GM12874 (cell line): ENCODE measurements around the gene AGAP1.

Experiments
- TF ChIP-seq, protein P1 (sequence below): IDR thresholded peaks from 2 replicates; pipeline ENCODE4 v1.5.1; 2011; ENCODE audit warnings: low read depth, mild to moderate bottlenecking, control low read depth, low read length, moderate library complexity; ENCODE audit not compliant: insufficient read depth

Gene AGAP1

DNA sequence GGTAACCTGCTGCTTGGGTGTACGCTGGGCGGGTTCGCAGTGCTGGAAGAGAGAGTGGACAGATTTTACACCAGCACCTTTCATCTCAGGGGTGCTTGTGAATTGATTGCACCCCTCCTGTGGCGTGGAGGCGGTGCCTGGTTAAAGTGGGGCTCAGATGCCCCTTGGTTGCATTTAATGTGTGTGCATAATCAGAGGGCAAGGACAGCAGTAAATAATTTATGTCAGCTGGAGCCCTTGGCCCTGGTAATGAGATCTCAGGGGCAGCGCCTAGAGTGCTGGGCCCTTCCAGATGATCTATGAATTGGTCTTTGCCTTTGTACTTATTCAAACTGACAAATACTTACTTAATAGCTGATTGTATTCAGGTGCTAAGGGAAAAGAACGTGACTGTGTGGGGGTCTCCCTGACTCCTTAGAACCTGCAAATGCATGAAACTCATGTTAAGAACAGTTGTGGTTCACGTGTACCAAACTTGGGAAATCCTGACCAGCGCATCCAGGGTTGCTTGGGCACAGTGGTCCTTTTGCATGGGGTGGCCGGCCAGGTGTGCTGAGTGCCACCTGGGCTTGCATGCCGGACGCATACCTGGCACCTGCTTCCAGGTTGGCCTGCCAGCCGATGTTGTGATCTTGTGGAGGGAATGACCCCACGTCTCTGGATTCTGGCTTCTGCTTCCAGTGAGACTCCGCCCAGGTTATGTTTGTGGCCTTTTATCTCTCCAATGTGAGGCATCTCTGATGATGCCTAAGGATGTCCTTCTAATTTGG lies 118.5 kb downstream of the AGAP1 start:
- TF ChIP-seq, protein P1, sequence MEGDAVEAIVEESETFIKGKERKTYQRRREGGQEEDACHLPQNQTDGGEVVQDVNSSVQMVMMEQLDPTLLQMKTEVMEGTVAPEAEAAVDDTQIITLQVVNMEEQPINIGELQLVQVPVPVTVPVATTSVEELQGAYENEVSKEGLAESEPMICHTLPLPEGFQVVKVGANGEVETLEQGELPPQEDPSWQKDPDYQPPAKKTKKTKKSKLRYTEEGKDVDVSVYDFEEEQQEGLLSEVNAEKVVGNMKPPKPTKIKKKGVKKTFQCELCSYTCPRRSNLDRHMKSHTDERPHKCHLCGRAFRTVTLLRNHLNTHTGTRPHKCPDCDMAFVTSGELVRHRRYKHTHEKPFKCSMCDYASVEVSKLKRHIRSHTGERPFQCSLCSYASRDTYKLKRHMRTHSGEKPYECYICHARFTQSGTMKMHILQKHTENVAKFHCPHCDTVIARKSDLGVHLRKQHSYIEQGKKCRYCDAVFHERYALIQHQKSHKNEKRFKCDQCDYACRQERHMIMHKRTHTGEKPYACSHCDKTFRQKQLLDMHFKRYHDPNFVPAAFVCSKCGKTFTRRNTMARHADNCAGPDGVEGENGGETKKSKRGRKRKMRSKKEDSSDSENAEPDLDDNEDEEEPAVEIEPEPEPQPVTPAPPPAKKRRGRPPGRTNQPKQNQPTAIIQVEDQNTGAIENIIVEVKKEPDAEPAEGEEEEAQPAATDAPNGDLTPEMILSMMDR = no peak

DNA sequence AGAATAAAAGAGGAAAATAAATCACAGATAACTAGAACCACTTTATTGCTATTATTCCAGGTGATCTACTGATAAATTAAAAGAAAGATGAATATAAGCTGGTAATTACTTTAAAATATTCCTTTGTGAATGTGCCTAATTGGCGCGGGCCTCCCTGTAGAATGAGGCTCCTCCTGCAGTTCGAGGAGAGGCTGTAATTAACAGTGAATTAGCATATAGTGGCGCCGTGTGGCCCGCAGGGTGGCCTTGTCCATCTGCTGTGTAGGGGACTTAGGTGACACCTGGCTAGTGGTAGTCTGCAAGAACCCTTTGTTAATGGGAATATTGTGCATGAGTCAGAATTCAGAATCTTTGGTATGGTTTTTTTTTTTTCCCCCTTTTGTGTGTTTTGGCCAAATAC lies 119.8 kb downstream of the AGAP1 start:
- TF ChIP-seq, protein P1 = no peak

DNA sequence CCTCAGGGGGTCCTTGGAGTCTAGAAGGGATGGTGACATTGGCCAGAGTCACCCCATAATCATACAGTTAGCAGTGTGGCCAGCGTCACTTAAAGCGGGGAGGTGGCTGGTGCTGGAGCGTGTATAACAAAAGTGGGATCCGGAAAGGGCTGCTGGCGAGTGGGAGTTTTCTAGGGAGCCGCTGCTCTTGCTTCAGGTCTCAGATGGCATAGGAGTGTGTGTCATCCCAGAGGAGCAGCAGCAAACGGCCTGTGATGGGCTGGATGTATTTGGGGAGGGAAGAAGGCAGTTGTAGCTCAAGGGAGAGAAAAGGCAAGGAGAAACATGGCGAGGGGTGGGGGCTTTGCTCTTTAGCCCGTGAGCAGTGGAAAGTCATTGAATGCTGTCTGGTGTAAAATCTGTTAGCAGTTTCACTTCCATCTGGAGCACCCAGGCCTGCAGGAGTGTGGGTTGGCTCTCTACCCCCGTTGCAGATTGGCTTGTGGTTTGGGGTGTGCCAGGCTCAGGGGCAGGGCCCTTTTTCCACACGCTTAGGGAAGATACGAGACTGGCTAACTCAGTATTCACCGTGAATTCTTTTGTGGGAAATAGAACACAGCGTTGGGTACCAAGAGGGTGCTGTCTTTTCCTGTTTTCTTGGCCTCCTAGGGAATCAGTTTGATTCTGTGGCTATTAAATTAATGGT lies 120.5 kb downstream of the AGAP1 start:
- TF ChIP-seq, protein P1 = no peak

DNA sequence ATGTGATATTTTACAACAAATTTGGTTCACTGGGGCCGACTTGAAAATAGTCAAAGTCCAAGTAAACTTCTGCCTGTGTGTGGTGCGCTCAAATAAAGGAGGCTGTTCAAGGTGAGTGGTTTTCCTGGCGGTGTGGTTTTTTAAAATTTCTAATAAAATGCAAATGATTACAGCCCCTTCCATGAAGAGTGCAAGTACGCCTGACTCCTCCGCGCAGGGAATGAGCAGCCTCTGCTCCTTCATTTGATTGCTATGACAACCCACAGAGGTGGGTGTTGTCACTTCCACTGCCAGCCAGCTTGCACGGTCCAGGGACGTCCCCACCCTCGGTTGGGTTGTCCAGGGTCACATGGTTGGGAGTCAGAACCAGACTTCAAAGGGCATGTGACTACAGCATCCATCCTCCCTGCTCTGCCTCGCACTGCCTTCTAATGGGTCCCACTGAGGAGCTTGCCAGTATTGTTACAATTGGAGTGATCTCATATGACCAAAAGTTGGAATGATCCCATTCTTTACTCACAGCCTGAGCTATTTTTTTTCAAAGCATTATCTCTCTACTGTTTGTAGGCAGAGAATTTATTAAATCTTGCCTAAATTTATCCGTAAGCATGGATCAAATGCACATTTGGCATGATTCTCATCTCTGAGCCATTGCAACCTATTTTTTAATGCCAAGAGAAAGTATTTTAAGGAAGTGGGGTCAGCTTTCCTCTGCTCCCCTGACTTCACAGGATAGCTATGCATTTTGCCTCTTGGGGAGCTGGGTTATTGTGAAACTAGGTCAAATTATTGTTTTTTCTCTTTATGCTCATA lies 121.3 kb downstream of the AGAP1 start:
- TF ChIP-seq, protein P1 = no peak

DNA sequence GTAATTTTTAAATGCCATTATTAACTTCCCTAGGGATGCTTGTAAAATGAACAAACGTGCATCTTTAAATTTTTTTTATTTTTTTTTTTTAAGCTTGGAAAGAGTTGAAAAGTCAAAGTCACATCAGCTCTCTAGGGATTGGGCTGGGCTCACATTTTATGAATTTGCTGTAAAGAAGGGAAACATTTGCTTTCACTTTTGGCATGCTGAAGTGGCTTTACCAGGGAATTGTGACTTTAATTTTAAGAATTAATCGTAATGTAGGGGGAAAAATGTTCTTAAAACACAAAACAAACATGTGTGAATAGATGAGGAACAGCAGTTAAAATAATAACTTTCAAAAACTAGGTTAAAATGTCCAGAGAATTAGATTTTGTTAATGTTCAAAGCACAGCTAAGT lies 123.0 kb downstream of the AGAP1 start:
- TF ChIP-seq, protein P1 = no peak

DNA sequence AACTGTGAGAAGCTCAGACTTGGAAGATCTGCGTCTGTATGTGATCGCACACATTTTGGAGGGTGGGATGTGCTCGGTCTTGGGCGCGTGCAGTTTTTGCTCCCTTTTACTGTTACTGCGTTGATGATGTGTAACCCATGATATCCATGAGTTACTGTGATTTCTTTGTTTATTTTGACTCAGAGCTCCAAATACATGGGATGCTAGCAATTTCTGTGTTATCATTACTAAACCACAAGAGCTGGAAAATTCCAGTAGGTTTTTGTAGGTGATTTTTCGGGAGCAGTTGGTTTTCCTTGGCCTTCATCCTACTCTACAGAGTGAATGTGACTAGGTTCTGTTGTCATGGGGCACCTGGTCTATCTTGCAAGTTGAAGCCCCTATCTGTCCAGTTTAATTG lies 124.2 kb downstream of the AGAP1 start:
- TF ChIP-seq, protein P1 = no peak

DNA sequence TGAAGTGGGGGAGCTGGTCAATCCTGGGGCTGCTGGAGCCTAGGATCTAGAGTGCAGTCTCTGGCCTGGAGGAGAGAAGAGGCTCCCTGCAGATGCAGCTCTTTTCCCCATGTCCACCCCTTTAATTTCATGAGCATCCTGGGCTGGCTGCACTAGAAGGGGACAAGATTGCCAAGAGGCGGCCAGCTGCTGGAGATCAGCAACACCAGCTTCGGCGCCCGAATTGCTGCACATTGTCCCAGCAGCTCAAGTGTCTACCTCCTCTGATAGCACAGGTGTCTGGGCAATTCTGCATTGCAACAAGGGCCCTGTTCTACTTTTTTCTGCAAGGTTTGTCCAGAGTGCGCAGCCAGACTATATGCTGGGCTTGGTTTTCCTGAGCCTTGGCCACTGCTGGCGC lies 125.7 kb downstream of the AGAP1 start:
- TF ChIP-seq, protein P1 = no peak
